T-cell (primary cell): ENCODE results near the gene BORCS8. TPM values are rescaled to one million over a fixed set of nuclear protein-coding genes. Genes with fewer than 3 reads are reported as not detected.

ENCODE experiments used
- ATAC-seq, 4 experiments: fragments of 200-7000 bp in 3 of 4; fragments of 150-1000 bp in 1 of 4; cut with Tn5 transposase; replicated peaks in 1 of 4; 1 replicate in 3 of 4; 2 replicates in 1 of 4; pipeline ENCODE4 v1.10.0; 2021; ENCODE audit warnings: moderate library complexity in 3 of 4, mild to moderate bottlenecking in 2 of 4, moderate number of reproducible peaks in 1 of 4
- CTCF ChIA-PET, 2 donors: fragments of 300-600 bp; sonication (Branson Sonifier 250); formaldehyde crosslinking; loops; one replicate each; lab custom pipeline; 2022; ENCODE audit warnings: antibody characterized with exemption in 2 of 2; lab: Charles Lee
- POLR2A ChIA-PET, 2 donors: fragments of 300-600 bp; sonication (Branson Sonifier 250); formaldehyde crosslinking; loops; one replicate each; lab custom pipeline; 2022; ENCODE audit warnings: antibody characterized with exemption in 2 of 2; lab: Charles Lee
- DNase-seq, 35 experiments: peaks; one replicate each; pipeline versions ENCODE4 v3.0.0 to v3.0.0-alpha.2; 2013 to 2023
- H3K27ac ChIP-seq: one replicate; pipeline ENCODE4 v1.5.1; 2013; ENCODE audit warnings: low read length
- H3K27me3 ChIP-seq, 2 experiments: replicated peaks in 1 of 2; 1 replicate in 1 of 2; 2 replicates in 1 of 2; pipeline versions ENCODE4 v1.6.1 to v1.7.0; 2013; ENCODE audit warnings: low read length in 1 of 2, mixed read lengths in 1 of 2; ENCODE audit not compliant: control insufficient read depth in 2 of 2, insufficient read depth in 2 of 2; ENCODE audit errors: extremely low read depth in 1 of 2
- H3K36me3 ChIP-seq, 2 donors: 1 replicate in 1 of 2; 2 replicates in 1 of 2; pipeline versions ENCODE4 v1.6.1 to v1.7.0; 2013; ENCODE audit warnings: low read length in 1 of 2; ENCODE audit not compliant: control insufficient read depth in 2 of 2, insufficient read depth in 1 of 2; ENCODE audit errors: extremely low read depth in 1 of 2
- H3K4me1 ChIP-seq, 2 experiments: 1 replicate in 1 of 2; 2 replicates in 1 of 2; pipeline versions ENCODE4 v1.6.1 to v1.7.0; 2013; ENCODE audit warnings: low read length in 2 of 2, mixed read lengths in 1 of 2; ENCODE audit not compliant: insufficient read depth in 2 of 2, control insufficient read depth in 1 of 2; ENCODE audit errors: extremely low read depth in 1 of 2
- H3K4me3 ChIP-seq, 2 donors: 1 replicate in 1 of 2; 2 replicates in 1 of 2; pipeline versions ENCODE4 v1.5.1 to v1.7.0; 2013; ENCODE audit warnings: mild to moderate bottlenecking in 2 of 2, low read length in 1 of 2, moderate library complexity in 1 of 2; ENCODE audit not compliant: control insufficient read depth in 1 of 2; ENCODE audit errors: extremely low read depth in 1 of 2
- H3K9me3 ChIP-seq: 2 replicates; pipeline ENCODE4 v1.7.0; 2013
- H3K27ac Mint-ChIP-seq, 2 donors: one replicate each; pipeline ENCODE4 v1.8.0; 2020 to 2021; ENCODE audit warnings: mild to moderate bottlenecking in 2 of 2, mixed read lengths in 2 of 2
- H3K27me3 Mint-ChIP-seq, 2 donors: one replicate each; pipeline ENCODE4 v1.8.0; 2021 to 2022; ENCODE audit warnings: mixed read lengths in 2 of 2
- H3K36me3 Mint-ChIP-seq: one replicate; pipeline ENCODE4 v1.8.0; 2021; ENCODE audit warnings: mixed read lengths
- H3K4me1 Mint-ChIP-seq, 3 donors: one replicate each; pipeline ENCODE4 v1.8.0; 2020 to 2022; ENCODE audit warnings: mixed read lengths in 3 of 3, mild to moderate bottlenecking in 1 of 3
- H3K4me3 Mint-ChIP-seq, 3 donors: one replicate each; pipeline ENCODE4 v1.8.0; 2020 to 2022; ENCODE audit warnings: mild to moderate bottlenecking in 3 of 3, mixed read lengths in 3 of 3, moderate library complexity in 3 of 3
- H3K9me3 Mint-ChIP-seq, 3 donors: one replicate each; pipeline ENCODE4 v1.8.0; 2020 to 2022; ENCODE audit warnings: mixed read lengths in 3 of 3
- WGBS: methylation state at CpG from one replicate; pipeline ENCODE4 v1.1.5; 2013; ENCODE audit warnings: missing lambda C conversion rate; ENCODE audit not compliant: insufficient coverage; 5-methylcytosine and 5-hydroxymethylcytosine counted together
- total RNA-seq, 35 experiments: library from RNA in 6 of 35; stranded (reverse) in 6 of 35; fragments of 120-200 nt in 1 of 35; gene quantifications; one replicate each; pipeline versions ENCODE4 v1.2.1 to v1.2.4 and lab custom pipeline; 2013 to 2026

The BORCS8 gene
- total RNA-seq, 5 donors from 2014 or later (not counting 1 experiment from before 2014, with no cell fraction given) = 16.5 to 44.3 (median 35.5) TPM

GRCh38 chr19:19218911-19219310 is 27.0 kb upstream of the BORCS8 start:
- WGBS = 86% methylated on average over 19 of the region's 21 CpGs
- POLR2A ChIA-PET = no interaction called here
- DNase-seq = no peak

GRCh38 chr19:19217099-19217498 is 25.1 kb upstream of the BORCS8 start:
- H3K27ac Mint-ChIP-seq = no peak overlapping the region
- DNase-seq = no peak
- peaks cover 37 to 45% of the 10 kb centered on the region in 2 donors for H3K27me3 Mint-ChIP-seq
- POLR2A ChIA-PET = no interaction called here
- peaks cover 0 to 15% (median 2%) of the 10 kb centered on the region in 3 donors for H3K4me1 Mint-ChIP-seq
- no peaks in the 10 kb centered on the region for H3K9me3 Mint-ChIP-seq
- no peaks in the 10 kb centered on the region for H3K36me3 Mint-ChIP-seq
- no peaks in the 10 kb centered on the region for H3K36me3 ChIP-seq
- no peak overlapping the region for H3K27ac ChIP-seq
- 79% methylated on average over 3 of the region's 4 CpGs for WGBS
- no peak overlapping the region for H3K4me3 ChIP-seq
- no peaks in the 10 kb centered on the region for H3K4me1 ChIP-seq
- peaks cover 9 to 59% of the 10 kb centered on the region in 2 experiments for H3K27me3 ChIP-seq
- no peaks in the 10 kb centered on the region for H3K9me3 ChIP-seq
- ATAC-seq = no peak
- CTCF ChIA-PET = no interaction called here
- no peak overlapping the region for H3K4me3 Mint-ChIP-seq

More at GRCh38 chr19:19218911-19219310, 27.0 kb upstream of the BORCS8 start:
- no peak overlapping the region for H3K4me3 Mint-ChIP-seq
- H3K9me3 ChIP-seq = no peaks in the 10 kb centered on the region
- H3K27me3 Mint-ChIP-seq = peaks cover 24 to 27% of the 10 kb centered on the region in 2 donors
- H3K9me3 Mint-ChIP-seq = no peaks in the 10 kb centered on the region
- no peaks in the 10 kb centered on the region for H3K36me3 ChIP-seq
- peaks cover 2 to 43% of the 10 kb centered on the region in 2 experiments for H3K27me3 ChIP-seq
- CTCF ChIA-PET = no interaction called here
- ATAC-seq = no peak
- no peak overlapping the region for H3K4me3 ChIP-seq
- no peak overlapping the region for H3K27ac Mint-ChIP-seq
- H3K27ac ChIP-seq = no peak overlapping the region
- no peaks in the 10 kb centered on the region for H3K36me3 Mint-ChIP-seq
- H3K4me1 Mint-ChIP-seq = peaks cover 0 to 8% (median 0%) of the 10 kb centered on the region in 3 donors
- no peaks in the 10 kb centered on the region for H3K4me1 ChIP-seq

GRCh38 chr19:19215792-19216191 is 23.8 kb upstream of the BORCS8 start:
- H3K36me3 Mint-ChIP-seq = no peaks in the 10 kb centered on the region
- no peaks in the 10 kb centered on the region for H3K4me1 ChIP-seq
- no peak overlapping the region for H3K27ac Mint-ChIP-seq
- H3K27me3 ChIP-seq = peaks cover 12 to 72% of the 10 kb centered on the region in 2 experiments
- H3K4me3 Mint-ChIP-seq = no peak overlapping the region
- H3K4me3 ChIP-seq = no peak overlapping the region
- ChIA-PET CTCF (no interaction called here), POLR2A (no interaction called here)
- H3K27me3 Mint-ChIP-seq = peaks cover 42 to 52% of the 10 kb centered on the region in 2 donors
- peaks cover 0 to 15% (median 2%) of the 10 kb centered on the region in 3 donors for H3K4me1 Mint-ChIP-seq
- H3K27ac ChIP-seq = no peak overlapping the region
- no peak for ATAC-seq
- H3K9me3 Mint-ChIP-seq = no peaks in the 10 kb centered on the region
- no CpG with 5 or more reads among the region's 4 CpGs for WGBS
- no peak for DNase-seq
- H3K36me3 ChIP-seq = no peaks in the 10 kb centered on the region
- H3K9me3 ChIP-seq = no peaks in the 10 kb centered on the region

GRCh38 chr19:19214892-19215291 is 22.9 kb upstream of the BORCS8 start:
- Mint-ChIP-seq H3K4me3 (no peak overlapping the region), H3K27me3 (peaks cover 48 to 57% of the 10 kb centered on the region in 2 donors), H3K36me3 (no peaks in the 10 kb centered on the region), H3K4me1 (peaks cover 0 to 15% (median 5%) of the 10 kb centered on the region in 3 donors), H3K9me3 (no peaks in the 10 kb centered on the region), H3K27ac (peak overlapping the region in 1 of 2 donors; percentile 27)
- ChIA-PET POLR2A (no interaction called here), CTCF (no interaction called here)
- no peaks in the 10 kb centered on the region for H3K9me3 ChIP-seq
- H3K4me1 ChIP-seq = no peaks in the 10 kb centered on the region
- peaks cover 12 to 81% of the 10 kb centered on the region in 2 experiments for H3K27me3 ChIP-seq
- no peak overlapping the region for H3K4me3 ChIP-seq
- 14% methylated on average over 1 of the region's 8 CpGs for WGBS
- H3K36me3 ChIP-seq = no peaks in the 10 kb centered on the region
- DNase-seq (peak in 10 of 35 experiments; percentile 10 to 45 (median 24)), ATAC-seq (no peak)
- no peak overlapping the region for H3K27ac ChIP-seq

- H3K4me3 ChIP-seq = no peak overlapping the region
- H3K27ac ChIP-seq = no peak overlapping the region
- Mint-ChIP-seq H3K4me3 (no peak overlapping the region), H3K9me3 (no peaks in the 10 kb centered on the region), H3K4me1 (peaks cover 0 to 15% (median 5%) of the 10 kb centered on the region in 3 donors), H3K36me3 (no peaks in the 10 kb centered on the region), H3K27ac (peak overlapping the region in 1 of 2 donors; percentile 53), H3K27me3 (peaks cover 48 to 63% of the 10 kb centered on the region in 2 donors)
- ATAC-seq = no peak
- peaks cover 12 to 86% of the 10 kb centered on the region in 2 experiments for H3K27me3 ChIP-seq
- H3K4me1 ChIP-seq = no peaks in the 10 kb centered on the region
- H3K9me3 ChIP-seq = no peaks in the 10 kb centered on the region
- CTCF ChIA-PET = interaction anchor here in 1 of 2 donors (0.5 kb wide), 1 partner anchor 13 kb away, joined by 5 read pairs; no protein-coding TSS in a partner anchor
- no peak for DNase-seq
- no peaks in the 10 kb centered on the region for H3K36me3 ChIP-seq
- POLR2A ChIA-PET = no interaction called here
- WGBS = 7% methylated on average over 2 of the region's 5 CpGs
Measured at GRCh38 chr19:19214159-19214490, 22.2 kb upstream of the BORCS8 start.

- CTCF ChIA-PET = interaction anchor here in 1 of 2 donors (0.5 kb wide), 1 partner anchor 13 kb away, joined by 5 read pairs; no protein-coding TSS in a partner anchor
- Mint-ChIP-seq H3K27me3 (peaks cover 48 to 59% of the 10 kb centered on the region in 2 donors), H3K9me3 (no peaks in the 10 kb centered on the region), H3K4me1 (peaks cover 0 to 15% (median 5%) of the 10 kb centered on the region in 3 donors), H3K36me3 (no peaks in the 10 kb centered on the region), H3K4me3 (no peak overlapping the region), H3K27ac (peak overlapping the region in 1 of 2 donors; percentile 53)
- Histone ChIP-seq H3K36me3 (no peaks in the 10 kb centered on the region), H3K27ac (no peak overlapping the region), H3K4me3 (no peak overlapping the region), H3K4me1 (no peaks in the 10 kb centered on the region), H3K27me3 (peaks cover 12 to 86% of the 10 kb centered on the region in 2 experiments), H3K9me3 (no peaks in the 10 kb centered on the region)
- no peak for ATAC-seq
- POLR2A ChIA-PET = no interaction called here
- no peak for DNase-seq
- WGBS = 54% methylated on average over 13 of the region's 21 CpGs
Measured at GRCh38 chr19:19213426-19214158, 21.6 kb upstream of the BORCS8 start.
